SK-N-SH (cell line): ENCODE measurements around the gene RNPEPL1. TPM values are rescaled to one million over a fixed set of nuclear protein-coding genes. Genes with fewer than 3 reads are reported as not detected.
A peak's percentile ranks its signal among the peaks of the same experiment; 100 is the strongest.

Source experiments
- CTCF ChIA-PET: fragments of 300-600, 350-600 bp; formaldehyde crosslinking; extraction: SDS; loops from one replicate; lab custom pipeline; 2021; lab: Yijun Ruan, JAX
- POLR2A ChIA-PET: fragments of 350-600 bp; sonication (Branson Sonifier 250); formaldehyde crosslinking; extraction: SDS; loops from one replicate; lab custom pipeline; 2020; ENCODE audit warnings: antibody characterized with exemption, inconsistent platforms; lab: Yijun Ruan, JAX
- DNase-seq: peaks from one replicate; pipeline ENCODE4 v3.0.0; 2012
- H2AFZ ChIP-seq: fragments of 200-600 bp; sonication (generic); 2 replicates; pipeline ENCODE4 v1.8.1; 2016; ENCODE audit warnings: antibody characterized with exemption, mild to moderate bottlenecking, low read depth
- H3F3A ChIP-seq: fragments of 200-600 bp; sonication (generic); replicated peaks from 2 replicates; pipeline ENCODE3; 2016; ENCODE audit warnings: antibody characterized with exemption, mild to moderate bottlenecking; ENCODE audit not compliant: insufficient read depth
- H3K27ac ChIP-seq, 2 experiments: fragments of 200-500 bp in 1 of 2; fragments of 200-600 bp in 1 of 2; sonication (Bioruptor generic) in 1 of 2; sonication (generic), shearing (Covaris generic) in 1 of 2; 2 replicates each; pipeline versions ENCODE4 v1.5.1 to v1.6.1; 2014 to 2016; ENCODE audit warnings: low read depth in 2 of 2, inconsistent platforms in 1 of 2, low read length in 1 of 2, mild to moderate bottlenecking in 1 of 2, mixed read lengths in 1 of 2
- H3K27me3 ChIP-seq: fragments of 200-600 bp; sonication (generic), shearing (Covaris generic); 2 replicates; pipeline ENCODE4 v1.6.1; 2016; ENCODE audit warnings: mixed run types; ENCODE audit not compliant: insufficient read depth
- H3K36me3 ChIP-seq, 2 experiments: fragments of 200-500 bp in 1 of 2; fragments of 200-600 bp in 1 of 2; sonication (Bioruptor generic) in 1 of 2; sonication (generic) in 1 of 2; replicated peaks in 1 of 2; 2 replicates each; pipeline versions ENCODE3 to v1.5.1; 2014 to 2016; ENCODE audit warnings: low read length in 1 of 2, mild to moderate bottlenecking in 1 of 2; ENCODE audit not compliant: insufficient read depth in 2 of 2, control insufficient read depth in 1 of 2
- H3K4me1 ChIP-seq, 2 experiments: fragments of 200-500 bp in 1 of 2; fragments of 200-600 bp in 1 of 2; sonication (Bioruptor generic) in 1 of 2; sonication (generic), shearing (Covaris generic) in 1 of 2; 2 replicates each; pipeline versions ENCODE4 v1.5.1 to v1.6.1; 2014 to 2016; ENCODE audit warnings: low read depth in 1 of 2, low read length in 1 of 2, mixed run types in 1 of 2; ENCODE audit not compliant: insufficient read depth in 2 of 2, control insufficient read depth in 1 of 2
- H3K4me2 ChIP-seq: fragments of 200-600 bp; sonication (generic), shearing (Covaris generic); 2 replicates; pipeline ENCODE4 v1.6.1; 2017; ENCODE audit warnings: mixed run types
- H3K4me3 ChIP-seq, 2 experiments: fragments of 200-500 bp in 1 of 2; fragments of 200-600 bp in 1 of 2; sonication (Bioruptor generic) in 1 of 2; sonication (generic), shearing (Covaris generic) in 1 of 2; 2 replicates each; pipeline versions ENCODE4 v1.5.1 to v1.8.1; 2014 to 2016; ENCODE audit warnings: low read depth in 2 of 2, inconsistent platforms in 1 of 2, low read length in 1 of 2, mild to moderate bottlenecking in 1 of 2, mixed read lengths in 1 of 2, moderate library complexity in 1 of 2
- H3K79me2 ChIP-seq: fragments of 200-600 bp; sonication (generic); 2 replicates; pipeline ENCODE4 v1.8.1; 2017; ENCODE audit warnings: mild to moderate bottlenecking; ENCODE audit not compliant: insufficient read depth
- H3K9ac ChIP-seq: fragments of 200-600 bp; sonication (generic); 2 replicates; pipeline ENCODE4 v1.6.1; 2017; ENCODE audit warnings: mixed run types
- H3K9me2 ChIP-seq: fragments of 200-600 bp; sonication (generic); 2 replicates; pipeline ENCODE4 v1.6.1; 2017; ENCODE audit warnings: mixed run types
- H3K9me3 ChIP-seq: fragments of 200-600 bp; sonication (generic); 2 replicates; pipeline ENCODE4 v1.6.1; 2017; ENCODE audit warnings: mixed run types, mild to moderate bottlenecking, moderate library complexity
- H4K20me1 ChIP-seq: fragments of 200-600 bp; sonication (generic); 2 replicates; pipeline ENCODE4 v1.6.1; 2017; ENCODE audit warnings: mild to moderate bottlenecking, mixed run types; ENCODE audit not compliant: insufficient read depth
- EP300 ChIP-seq, 2 experiments: IDR thresholded peaks; 2 replicates each; pipeline versions ENCODE4 v1.4.0 to v1.6.1; 2012; ENCODE audit warnings: borderline replicate concordance in 1 of 2, low read depth in 1 of 2, low read length in 1 of 2
- MXI1 ChIP-seq: IDR thresholded peaks from 2 replicates; pipeline ENCODE4 v1.6.1; 2012; ENCODE audit warnings: mild to moderate bottlenecking, low read depth, low read length, improper control_type of control experiment
- RFX5 ChIP-seq: IDR thresholded peaks from 2 replicates; pipeline ENCODE4 v1.6.1; 2012; ENCODE audit warnings: mild to moderate bottlenecking, improper control_type of control experiment, low read length
- RXRA ChIP-seq: IDR thresholded peaks from 2 replicates; pipeline ENCODE4 v1.4.0; 2012; ENCODE audit warnings: low read depth, mild to moderate bottlenecking, borderline replicate concordance
- SIN3A ChIP-seq: IDR thresholded peaks from 2 replicates; pipeline ENCODE4 v1.6.1; 2012; ENCODE audit warnings: low read depth, mild to moderate bottlenecking, low read length, moderate library complexity, borderline replicate concordance
- SMC3 ChIP-seq: IDR thresholded peaks from 2 replicates; pipeline ENCODE4 v1.6.1; 2012; ENCODE audit warnings: low read depth, low read length, improper control_type of control experiment
- TEAD4 ChIP-seq: IDR thresholded peaks from 2 replicates; pipeline ENCODE4 v1.4.0; 2012; ENCODE audit warnings: mild to moderate bottlenecking, borderline replicate concordance; ENCODE audit not compliant: insufficient read depth
- YY1 ChIP-seq: IDR thresholded peaks from 2 replicates; pipeline ENCODE4 v1.4.0; 2012; ENCODE audit warnings: low read depth, mild to moderate bottlenecking
- WGBS: methylation state at CpG from one replicate; pipeline ENCODE4 v1.1.6; 2017; ENCODE audit warnings: low lambda C conversion rate; 5-methylcytosine and 5-hydroxymethylcytosine counted together
- polyA plus RNA-seq, 3 experiments: library from polyadenylated mRNA; depleted of rRNA; stranded (reverse); fragments of >200 nt; gene quantifications; 2 replicates each; pipeline ENCODE4 v1.2.3, GENCODE V29; 2012
- TF ChIP-seq, protein P1 (sequence below): fragments of 200-600 bp; sonication (generic); IDR thresholded peaks from 2 replicates; pipeline ENCODE4 v1.6.1; 2017; ENCODE audit warnings: antibody characterized with exemption, mild to moderate bottlenecking, moderate library complexity
- TF ChIP-seq, protein P2 (sequence below): IDR thresholded peaks from 2 replicates; pipeline ENCODE4 v1.4.0; 2012; ENCODE audit warnings: low read depth

RNPEPL1 gene, protein sequence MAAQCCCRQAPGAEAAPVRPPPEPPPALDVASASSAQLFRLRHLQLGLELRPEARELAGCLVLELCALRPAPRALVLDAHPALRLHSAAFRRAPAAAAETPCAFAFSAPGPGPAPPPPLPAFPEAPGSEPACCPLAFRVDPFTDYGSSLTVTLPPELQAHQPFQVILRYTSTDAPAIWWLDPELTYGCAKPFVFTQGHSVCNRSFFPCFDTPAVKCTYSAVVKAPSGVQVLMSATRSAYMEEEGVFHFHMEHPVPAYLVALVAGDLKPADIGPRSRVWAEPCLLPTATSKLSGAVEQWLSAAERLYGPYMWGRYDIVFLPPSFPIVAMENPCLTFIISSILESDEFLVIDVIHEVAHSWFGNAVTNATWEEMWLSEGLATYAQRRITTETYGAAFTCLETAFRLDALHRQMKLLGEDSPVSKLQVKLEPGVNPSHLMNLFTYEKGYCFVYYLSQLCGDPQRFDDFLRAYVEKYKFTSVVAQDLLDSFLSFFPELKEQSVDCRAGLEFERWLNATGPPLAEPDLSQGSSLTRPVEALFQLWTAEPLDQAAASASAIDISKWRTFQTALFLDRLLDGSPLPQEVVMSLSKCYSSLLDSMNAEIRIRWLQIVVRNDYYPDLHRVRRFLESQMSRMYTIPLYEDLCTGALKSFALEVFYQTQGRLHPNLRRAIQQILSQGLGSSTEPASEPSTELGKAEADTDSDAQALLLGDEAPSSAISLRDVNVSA
- polyA plus RNA-seq (2012; rRNA removed): 13.3 and 14.3 TPM in 2 replicates
- 4.9 and 9.6 TPM in 2 replicates for polyA plus RNA-seq (2012; cell fraction: cytosol; rRNA removed)
- polyA plus RNA-seq (2012; cell fraction: nucleus; rRNA removed): 41.2 and 59.3 TPM in 2 replicates

DNA sequence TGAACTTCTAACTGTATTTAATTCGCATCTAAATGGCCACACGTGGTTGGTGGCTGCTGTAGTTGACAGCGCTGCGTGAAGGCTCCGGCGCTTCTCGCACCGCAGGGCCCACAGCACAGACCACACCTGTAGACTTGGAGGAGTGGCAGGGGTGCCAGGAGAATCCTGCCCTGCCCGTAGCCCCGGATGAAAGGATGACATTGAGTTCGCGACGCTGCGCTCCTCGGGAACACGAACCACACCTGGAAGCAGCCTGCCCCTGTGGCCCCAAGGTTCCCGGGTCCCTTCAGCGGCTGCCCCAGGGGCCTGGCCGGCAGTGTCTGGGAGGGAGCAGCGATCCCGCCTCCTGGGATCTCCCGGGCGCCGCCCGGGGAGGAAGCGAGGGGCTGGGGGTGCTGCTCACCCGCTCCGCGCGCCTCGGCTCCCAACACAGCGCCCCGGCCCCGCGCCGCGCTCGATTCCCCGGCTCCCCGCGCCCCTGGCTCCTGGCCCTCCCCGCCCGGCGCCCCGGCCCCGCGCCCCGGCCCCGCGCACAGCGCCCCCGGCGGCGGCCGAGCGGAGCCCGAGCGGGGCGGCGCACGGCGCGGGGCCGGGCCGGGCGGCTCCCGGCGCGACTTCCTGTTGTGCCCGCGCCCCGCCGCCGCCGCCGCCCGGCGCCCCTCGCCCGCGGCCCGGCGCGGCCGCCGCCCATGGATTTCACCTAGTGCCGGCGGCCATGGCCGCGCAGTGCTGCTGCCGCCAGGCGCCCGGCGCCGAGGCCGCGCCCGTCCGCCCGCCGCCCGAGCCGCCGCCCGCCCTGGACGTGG lies at the start of gene RNPEPL1:
Gene RNPEPL1, plus strand, starts transcription at position 613 of the 806 bp plus-strand sequence. Its CDS starts 103 bp downstream, at position 716.
- H3F3A ChIP-seq: peaks cover 7% of the 10 kb centered on the region
- H3K4me2 ChIP-seq: peak within 1 kb of the TSS; percentile 98
- H3K9me3 ChIP-seq: no peaks in the 10 kb centered on the region
- POLR2A ChIA-PET: interaction anchor here (1.6 to 1.7 kb wide), 2 partner anchors 10 to 18 kb away, joined by 3 to 25 read pairs; partner anchors contain the start of gene CAPN10
- CTCF ChIA-PET: interaction anchor here (0.7 to 2.9 kb wide), 8 partner anchors 12 to 272 kb away, joined by 3 to 31 read pairs (median 4); partner anchors contain the start of gene CAPN10
- peak within 1 kb of the TSS; percentile 68 for H3K9ac ChIP-seq
- H2AFZ ChIP-seq: peak within 1 kb of the TSS; percentile 81; the same call in 1 of the 2 replicates
- peak within 1 kb of the TSS in 1 of 2 experiments; percentile 67; a peak in 3 of 4 replicates for H3K27ac ChIP-seq
- 1% methylated on average over 10 of the region's 106 CpGs for WGBS
- peak; percentile 90 for DNase-seq
- 0 out of 2 replicates have a peak, but pooled peaks cover 12% of the 10 kb centered on the region for H4K20me1 ChIP-seq
- H3K36me3 ChIP-seq: peaks cover 0 to 4% of the 10 kb centered on the region in 2 experiments
- no peak for TF ChIP-seq TEAD4
- TF ChIP-seq EP300 (IDR thresholded peaks at IDR 0.05; ENCODE audit: borderline replicate concordance in 1 of 2, low read depth in 1 of 2, low read length in 1 of 2): no peak
- TF ChIP-seq, protein P1, sequence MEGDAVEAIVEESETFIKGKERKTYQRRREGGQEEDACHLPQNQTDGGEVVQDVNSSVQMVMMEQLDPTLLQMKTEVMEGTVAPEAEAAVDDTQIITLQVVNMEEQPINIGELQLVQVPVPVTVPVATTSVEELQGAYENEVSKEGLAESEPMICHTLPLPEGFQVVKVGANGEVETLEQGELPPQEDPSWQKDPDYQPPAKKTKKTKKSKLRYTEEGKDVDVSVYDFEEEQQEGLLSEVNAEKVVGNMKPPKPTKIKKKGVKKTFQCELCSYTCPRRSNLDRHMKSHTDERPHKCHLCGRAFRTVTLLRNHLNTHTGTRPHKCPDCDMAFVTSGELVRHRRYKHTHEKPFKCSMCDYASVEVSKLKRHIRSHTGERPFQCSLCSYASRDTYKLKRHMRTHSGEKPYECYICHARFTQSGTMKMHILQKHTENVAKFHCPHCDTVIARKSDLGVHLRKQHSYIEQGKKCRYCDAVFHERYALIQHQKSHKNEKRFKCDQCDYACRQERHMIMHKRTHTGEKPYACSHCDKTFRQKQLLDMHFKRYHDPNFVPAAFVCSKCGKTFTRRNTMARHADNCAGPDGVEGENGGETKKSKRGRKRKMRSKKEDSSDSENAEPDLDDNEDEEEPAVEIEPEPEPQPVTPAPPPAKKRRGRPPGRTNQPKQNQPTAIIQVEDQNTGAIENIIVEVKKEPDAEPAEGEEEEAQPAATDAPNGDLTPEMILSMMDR: 0 out of 2 replicates have a peak, but pooled peaks have one; percentile 9
- TF ChIP-seq, protein P2, sequence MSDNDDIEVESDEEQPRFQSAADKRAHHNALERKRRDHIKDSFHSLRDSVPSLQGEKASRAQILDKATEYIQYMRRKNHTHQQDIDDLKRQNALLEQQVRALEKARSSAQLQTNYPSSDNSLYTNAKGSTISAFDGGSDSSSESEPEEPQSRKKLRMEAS: 0 out of 2 replicates have a peak, but pooled peaks have one; percentile 45
- no peak for TF ChIP-seq SMC3
- TF ChIP-seq RFX5: no peak
- TF ChIP-seq MXI1: peak; percentile 90
- TF ChIP-seq RXRA: no peak
- TF ChIP-seq YY1: no peak
- peak; percentile 30; the same call in 1 of the 2 replicates for TF ChIP-seq SIN3A
- peaks cover 26 to 39% of the 10 kb centered on the region in 2 experiments; a peak in 3 of 4 replicates for H3K4me1 ChIP-seq
- peak within 1 kb of the TSS; percentile 73 to 80 for H3K4me3 ChIP-seq
- no peaks in the 10 kb centered on the region for H3K9me2 ChIP-seq
- no peaks in the 10 kb centered on the region for H3K27me3 ChIP-seq
- peaks cover 26% of the 10 kb centered on the region; the same call in 1 of the 2 replicates for H3K79me2 ChIP-seq
